Lung (tissue), 12 donors: Measurements from ENCODE around the gene HOXB2. TPM values are rescaled to one million over a fixed set of nuclear protein-coding genes. Genes with fewer than 3 reads are reported as not detected.
"Not testable (repeated sequence)": the region's sequence is repeated elsewhere in the genome, so short reads cannot be mapped to it uniquely, and the experiment has no call there.

Experiments
- ATAC-seq: fragments of 200-7000 bp; cut with Tn5 transposase; one replicate; pipeline ENCODE4 v1.9.1; 2020; ENCODE audit warnings: moderate number of reproducible peaks; ENCODE audit not compliant: insufficient read depth, low FRiP score
- DNase-seq, 3 donors: peaks; one replicate each; pipeline ENCODE4 v3.0.0-alpha.2; 2013 to 2017
- H3K27ac ChIP-seq, 2 donors: one replicate each; pipeline ENCODE4 v1.5.1; 2013; ENCODE audit warnings: mild to moderate bottlenecking in 2 of 2, moderate library complexity in 2 of 2, control low read depth in 1 of 2, inconsistent platforms in 1 of 2, low read depth in 1 of 2, low read length in 1 of 2
- H3K27me3 ChIP-seq, 3 donors: one replicate each; pipeline ENCODE4 v1.5.1; 2013; ENCODE audit warnings: low read length in 2 of 3; ENCODE audit not compliant: control insufficient read depth in 3 of 3, insufficient read depth in 3 of 3
- H3K36me3 ChIP-seq, 4 donors: one replicate each; pipeline ENCODE4 v1.5.1; 2013; ENCODE audit warnings: low read length in 4 of 4, mild to moderate bottlenecking in 1 of 4, moderate library complexity in 1 of 4; ENCODE audit not compliant: control insufficient read depth in 4 of 4, insufficient read depth in 4 of 4
- H3K4me1 ChIP-seq, 5 donors: one replicate each; pipeline ENCODE4 v1.5.1; 2013; ENCODE audit warnings: low read length in 5 of 5, mild to moderate bottlenecking in 2 of 5, moderate library complexity in 1 of 5; ENCODE audit not compliant: control insufficient read depth in 5 of 5, insufficient read depth in 5 of 5
- H3K4me3 ChIP-seq: one replicate; pipeline ENCODE4 v1.5.1; 2013; ENCODE audit warnings: mild to moderate bottlenecking, control low read depth, moderate library complexity
- H3K9ac ChIP-seq, 2 donors: one replicate each; pipeline ENCODE4 v1.5.1; 2013; ENCODE audit warnings: low read length in 2 of 2, control low read depth in 1 of 2; ENCODE audit not compliant: insufficient read depth in 1 of 2
- H3K9me3 ChIP-seq, 4 donors: one replicate each; pipeline ENCODE4 v1.5.1; 2013; ENCODE audit warnings: low read length in 3 of 4, mild to moderate bottlenecking in 1 of 4, moderate library complexity in 1 of 4; ENCODE audit not compliant: control insufficient read depth in 4 of 4, insufficient read depth in 3 of 4
- CTCF ChIP-seq: IDR thresholded peaks from 2 replicates; pipeline ENCODE4 v1.5.1; 2012; ENCODE audit warnings: mild to moderate bottlenecking; ENCODE audit errors: control extremely low read depth, extremely low read depth
- WGBS, 2 donors: extraction: QIAGEN DNeasy Blood & Tissue Kit; methylation state at CpG; one replicate each; pipeline ENCODE4 v1.1.7; 2013; 5-methylcytosine and 5-hydroxymethylcytosine counted together
- polyA plus RNA-seq, 2 donors: library from polyadenylated mRNA; stranded (reverse); fragments of 200-250 nt; gene quantifications; one replicate each; pipeline ENCODE4 v1.2.1, GENCODE V29; 2013
- total RNA-seq, 2 donors: library from RNA; depleted of rRNA in 1 of 2; stranded (reverse); fragments of >200 nt in 1 of 2; gene quantifications; one replicate each; pipeline ENCODE4 v1.2.1, GENCODE V29; 2014 to 2021
- donor health status: control.
- donor health status: control.
- donor health status: Bipolar disorder and iron deficiency.
- donor health status: healthy.
- donor health status: DM: yes; HTN: yes; CAD: no.

The HOXB2 gene
- total and polyA plus RNA-seq, 4 donors: 4.1 to 13.9 (median 7.3) TPM

DNA sequence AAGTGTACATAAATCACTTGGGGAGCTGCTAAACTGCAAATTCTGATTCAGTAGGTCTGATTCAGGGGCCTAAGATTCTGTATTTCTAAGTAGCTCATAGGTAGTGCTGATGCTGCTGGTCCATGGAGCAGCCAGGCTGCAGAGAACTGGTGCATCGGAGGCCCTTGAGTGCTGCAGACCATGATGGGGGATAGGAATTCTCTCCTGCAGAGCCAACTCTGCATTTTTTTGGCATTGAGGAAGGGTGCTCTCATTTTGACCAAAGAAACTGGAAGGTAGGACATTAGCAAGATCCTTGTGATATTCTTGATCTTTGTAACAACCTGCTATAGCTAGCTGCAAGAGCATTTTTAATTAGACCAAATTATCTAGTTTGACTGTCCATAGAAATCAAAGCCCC lies 4.7 kb downstream of the HOXB2 start:
- DNase-seq (peak in 2 of 3 donors; percentile 51 to 53), ATAC-seq (no peak)
- TF ChIP-seq CTCF: no peak
- Histone ChIP-seq H3K9ac (peak overlapping the region in 1 of 2 donors; percentile 82), H3K4me3 (no peak overlapping the region), H3K36me3 (peaks cover 0 to 19% (median 2%) of the 10 kb centered on the region in 4 donors), H3K9me3 (no peaks in the 10 kb centered on the region), H3K4me1 (peaks cover 0 to 16% (median 3%) of the 10 kb centered on the region in 5 donors), H3K27ac (no peak overlapping the region), H3K27me3 (peaks cover 0 to 39% (median 5%) of the 10 kb centered on the region in 3 donors)
- WGBS, 2 donors: 91 to 92% methylated on average over 1 of the region's 1 CpG

DNA sequence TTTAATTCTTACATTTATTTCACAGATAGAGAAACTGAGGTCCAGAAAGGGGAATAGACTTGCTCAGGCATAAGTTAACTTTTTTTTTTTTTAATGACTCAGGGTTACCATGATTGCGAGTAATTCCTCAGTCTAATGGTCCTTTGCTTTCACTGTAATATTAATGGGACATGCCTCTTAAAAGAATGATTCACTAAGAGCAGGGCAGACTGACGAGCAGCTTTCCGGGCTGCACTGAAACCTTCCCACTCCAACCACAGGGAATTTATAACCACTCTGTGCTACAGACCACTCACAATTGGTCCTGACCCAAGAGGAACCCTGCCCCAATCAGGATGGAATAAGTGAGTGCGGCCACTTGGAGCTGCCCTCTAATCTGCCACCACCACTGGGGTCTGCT lies 5.7 kb downstream of the HOXB2 start:
- Histone ChIP-seq H3K4me1 (peaks cover 0 to 13% (median 3%) of the 10 kb centered on the region in 5 donors), H3K9me3 (no peaks in the 10 kb centered on the region), H3K9ac (no peak overlapping the region), H3K4me3 (no peak overlapping the region), H3K27me3 (peaks cover 0 to 32% (median 5%) of the 10 kb centered on the region in 3 donors), H3K36me3 (peaks cover 0 to 19% (median 2%) of the 10 kb centered on the region in 4 donors), H3K27ac (no peak overlapping the region)
- 77 to 84% methylated on average over 4 of the region's 4 CpGs for WGBS, 2 donors
- ATAC-seq: no peak
- no peak for DNase-seq
- no peak for TF ChIP-seq CTCF

DNA sequence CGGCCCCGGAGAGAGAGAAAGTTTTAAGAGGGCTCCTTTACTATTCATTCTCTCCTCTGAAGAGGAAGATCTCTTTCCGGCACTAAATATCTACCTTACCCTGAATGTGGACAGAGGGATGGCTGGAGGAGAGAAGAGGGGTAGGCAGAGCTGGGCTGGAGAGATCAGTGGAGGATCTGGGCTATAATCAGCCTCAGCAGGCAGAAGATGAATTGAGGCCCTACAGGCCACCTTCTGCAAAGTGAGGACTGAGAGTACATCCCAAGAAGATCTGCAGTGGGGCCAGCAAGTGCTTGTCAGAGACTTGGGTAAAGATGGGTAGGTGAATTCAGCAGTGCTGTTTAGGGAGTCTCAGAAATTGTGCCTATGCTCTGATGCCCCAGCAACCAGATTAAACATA lies 7.6 kb downstream of the HOXB2 start:
- TF ChIP-seq CTCF: no peak
- Histone ChIP-seq H3K9me3 (no peaks in the 10 kb centered on the region), H3K36me3 (peaks cover 0 to 7% (median 2%) of the 10 kb centered on the region in 4 donors), H3K4me1 (peaks cover 0 to 13% (median 0%) of the 10 kb centered on the region in 5 donors), H3K9ac (no peak overlapping the region), H3K27ac (no peak overlapping the region), H3K4me3 (no peak overlapping the region), H3K27me3 (peaks cover 0 to 32% (median 5%) of the 10 kb centered on the region in 3 donors)
- ATAC-seq (no peak), DNase-seq (peak in 1 of 3 donors; percentile 3)
- 91 to 98% methylated on average over 3 of the region's 3 CpGs for WGBS, 2 donors

- peaks cover 0 to 37% (median 2%) of the 10 kb centered on the region in 3 donors for H3K27me3 ChIP-seq
- H3K36me3 ChIP-seq, H3K27ac ChIP-seq, ATAC-seq, H3K9ac ChIP-seq, H3K9me3 ChIP-seq, H3K4me3 ChIP-seq: not testable (repeated sequence)
- H3K4me1 ChIP-seq: peaks cover 0 to 12% (median 0%) of the 10 kb centered on the region in 5 donors
- DNase-seq: peak in 1 of 3 donors; percentile 3
- WGBS, 2 donors: 84 to 85% methylated on average over 9 of the region's 9 CpGs
Observed at GRCh38 chr17:48535793-48536559, 8.9 kb downstream of the HOXB2 start.
